Urinary bladder (tissue), 4 donors: ENCODE results near the gene OSBPL3. TPM values are rescaled to one million over a fixed set of nuclear protein-coding genes. Genes with fewer than 3 reads are reported as not detected.

Source experiments
- DNase-seq: peaks from one replicate; pipeline ENCODE4 v3.0.0-alpha.2; 2015; ENCODE audit errors: extremely low spot score
- H3K27ac ChIP-seq: one replicate; pipeline ENCODE4 v1.5.1; 2013; ENCODE audit warnings: low read depth, mild to moderate bottlenecking, moderate library complexity
- H3K36me3 ChIP-seq: one replicate; pipeline ENCODE4 v1.6.1; 2013; ENCODE audit warnings: mild to moderate bottlenecking, moderate library complexity; ENCODE audit not compliant: insufficient read depth
- H3K4me1 ChIP-seq: one replicate; pipeline ENCODE4 v1.6.1; 2013; ENCODE audit warnings: mild to moderate bottlenecking, moderate library complexity; ENCODE audit not compliant: insufficient read depth
- H3K4me3 ChIP-seq: one replicate; pipeline ENCODE4 v1.5.1; 2013; ENCODE audit warnings: low read depth, low read length
- WGBS: extraction: QIAGEN DNeasy Blood & Tissue Kit; methylation state at CpG from one replicate; pipeline ENCODE4 v1.1.7; 2013; 5-methylcytosine and 5-hydroxymethylcytosine counted together
- polyA plus RNA-seq: library from polyadenylated mRNA; stranded (reverse); fragments of 200-250 nt; gene quantifications from one replicate; pipeline ENCODE4 v1.2.3, GENCODE V29; 2013
- total RNA-seq: library from RNA; depleted of rRNA; stranded (reverse); fragments of >200 nt; gene quantifications from one replicate; pipeline ENCODE4 v1.2.3, GENCODE V29; 2014
- donor health status: healthy with polysubstance abuse.
- donor health status: healthy.

The OSBPL3 gene
- total and polyA plus RNA-seq, 2 donors, result 1.9 to 4.9 TPM

GRCh38 chr7:24754906-24755506 is 225.0 kb downstream of the OSBPL3 start:
- Histone ChIP-seq H3K4me3 (no peak overlapping the region), H3K4me1 (peaks cover under 1% of the 10 kb centered on the region), H3K36me3 (no peaks in the 10 kb centered on the region), H3K27ac (no peak overlapping the region)
- WGBS, result 81% methylated on average over 3 of the region's 3 CpGs
- DNase-seq, result no peak

GRCh38 chr7:24752073-24752800 is 227.7 kb downstream of the OSBPL3 start:
- 87% methylated on average over 3 of the region's 3 CpGs for WGBS

GRCh38 chr7:24751484-24751883 is 228.5 kb downstream of the OSBPL3 start:
- H3K4me1 ChIP-seq, result peaks cover 1% of the 10 kb centered on the region
- H3K4me3 ChIP-seq, result no peak overlapping the region
- H3K36me3 ChIP-seq, result no peaks in the 10 kb centered on the region
- WGBS, result 86% methylated on average over 1 of the region's 1 CpG
- no peak for DNase-seq
- no peak overlapping the region for H3K27ac ChIP-seq

More at GRCh38 chr7:24752073-24752800, 227.7 kb downstream of the OSBPL3 start:
- H3K27ac ChIP-seq, result no peak overlapping the region
- H3K36me3 ChIP-seq, result no peaks in the 10 kb centered on the region
- DNase-seq, result no peak
- H3K4me3 ChIP-seq, result no peak overlapping the region
- H3K4me1 ChIP-seq, result peaks cover 1% of the 10 kb centered on the region

GRCh38 chr7:24750441-24751055 is 229.4 kb downstream of the OSBPL3 start:
- no peak for DNase-seq
- Histone ChIP-seq H3K4me1 (peaks cover 1% of the 10 kb centered on the region), H3K4me3 (no peak overlapping the region), H3K36me3 (no peaks in the 10 kb centered on the region), H3K27ac (no peak overlapping the region)
- 95% methylated on average over 3 of the region's 3 CpGs for WGBS

GRCh38 chr7:24748521-24748920 is 231.5 kb downstream of the OSBPL3 start:
- Histone ChIP-seq H3K36me3 (no peaks in the 10 kb centered on the region), H3K4me1 (peaks cover 1% of the 10 kb centered on the region), H3K4me3 (no peak overlapping the region), H3K27ac (no peak overlapping the region)
- no peak for DNase-seq
- 95% methylated on average over 2 of the region's 2 CpGs for WGBS

Other genes starting within 250 kb of the OSBPL3 start
- 8.3 TPM for gene GSDME, start 222.7 kb downstream of the OSBPL3 start, total RNA-seq
- 11.3 TPM for gene GSDME, start 222.7 kb downstream of the OSBPL3 start, polyA plus RNA-seq
- 57.1 TPM for gene CYCS, start 145.1 kb upstream of the OSBPL3 start, total RNA-seq
- gene CYCS, start 145.1 kb upstream of the OSBPL3 start, polyA plus RNA-seq, result 75.1 TPM
- not detected for gene NPVF, start 248.3 kb upstream of the OSBPL3 start, total RNA-seq
- not detected for gene NPVF, start 248.3 kb upstream of the OSBPL3 start, polyA plus RNA-seq